Progenitor cell of endocrine pancreas (in vitro differentiated cells): Measurements from ENCODE around the gene SLC9A9. TPM values are rescaled to one million over a fixed set of nuclear protein-coding genes. Genes with fewer than 3 reads are reported as not detected.

Experiments
- DNase-seq: peaks from one replicate; pipeline ENCODE4 v3.0.0; 2021; ENCODE audit warnings: low spot score; ENCODE audit not compliant: unreplicated experiment
- H3K27ac Mint-ChIP-seq: 2 replicates; pipeline ENCODE4 v1.8.0; 2021; ENCODE audit warnings: mild to moderate bottlenecking, moderate library complexity, mixed read lengths
- H3K27me3 Mint-ChIP-seq: 2 replicates; pipeline ENCODE4 v1.8.0; 2021; ENCODE audit warnings: mixed read lengths
- H3K36me3 Mint-ChIP-seq: 2 replicates; pipeline ENCODE4 v1.8.0; 2022; ENCODE audit warnings: mixed read lengths; ENCODE audit not compliant: insufficient read depth
- H3K4me1 Mint-ChIP-seq: 2 replicates; pipeline ENCODE4 v1.8.0; 2021; ENCODE audit warnings: low read depth, mixed read lengths
- H3K4me3 Mint-ChIP-seq: 2 replicates; pipeline ENCODE4 v1.8.0; 2021; ENCODE audit warnings: low read depth, mild to moderate bottlenecking, moderate library complexity, mixed read lengths
- H3K9me3 Mint-ChIP-seq: 2 replicates; pipeline ENCODE4 v1.8.0; 2021; ENCODE audit warnings: low read depth, mixed read lengths
- CTCF ChIP-seq: fragments of 200-600 bp; sonication (generic); IDR thresholded peaks from one replicate; pipeline ENCODE4 v1.5.0; 2021; ENCODE audit warnings: antibody characterized with exemption, mild to moderate bottlenecking; ENCODE audit not compliant: unreplicated experiment
- total RNA-seq: library from RNA; stranded (reverse); gene quantifications from 2 replicates; pipeline ENCODE4 v1.2.1, GENCODE V29; 2021

SLC9A9 gene
- total RNA-seq, 1 donor from 2014 or later, result 0.17 TPM

- no peak for DNase-seq
- Mint-ChIP-seq H3K9me3 (no peaks in the 10 kb centered on the region), H3K4me1 (peaks cover 2% of the 10 kb centered on the region), H3K36me3 (no peaks in the 10 kb centered on the region), H3K4me3 (no peak overlapping the region), H3K27me3 (no peaks in the 10 kb centered on the region), H3K27ac (no peak overlapping the region)
- TF ChIP-seq CTCF, result no peak
These were observed 552.8 kb downstream of the SLC9A9 start for GRCh38 chr3:143295201-143296080.

- peaks cover 2% of the 10 kb centered on the region for H3K4me1 Mint-ChIP-seq
- peaks cover 4% of the 10 kb centered on the region for H3K27me3 Mint-ChIP-seq
- H3K9me3 Mint-ChIP-seq, result no peaks in the 10 kb centered on the region
- no peak overlapping the region for H3K27ac Mint-ChIP-seq
- TF ChIP-seq CTCF, result no peak
- no peaks in the 10 kb centered on the region for H3K36me3 Mint-ChIP-seq
- H3K4me3 Mint-ChIP-seq, result no peak overlapping the region
- no peak for DNase-seq
These were observed 554.1 kb downstream of the SLC9A9 start for GRCh38 chr3:143294188-143294587.

- no peaks in the 10 kb centered on the region for H3K36me3 Mint-ChIP-seq
- H3K9me3 Mint-ChIP-seq, result no peaks in the 10 kb centered on the region
- H3K27ac Mint-ChIP-seq, result no peak overlapping the region
- H3K4me1 Mint-ChIP-seq, result peaks cover 2% of the 10 kb centered on the region
- H3K27me3 Mint-ChIP-seq, result peaks cover 4% of the 10 kb centered on the region
- TF ChIP-seq CTCF, result no peak
- H3K4me3 Mint-ChIP-seq, result no peak overlapping the region
- no peak for DNase-seq
These were observed 556.3 kb downstream of the SLC9A9 start for GRCh38 chr3:143291836-143292447.

- H3K4me3 Mint-ChIP-seq, result no peak overlapping the region
- H3K27me3 Mint-ChIP-seq, result peaks cover 4% of the 10 kb centered on the region
- no peaks in the 10 kb centered on the region for H3K9me3 Mint-ChIP-seq
- no peak for DNase-seq
- no peak overlapping the region for H3K27ac Mint-ChIP-seq
- TF ChIP-seq CTCF, result no peak
- no peaks in the 10 kb centered on the region for H3K4me1 Mint-ChIP-seq
- no peaks in the 10 kb centered on the region for H3K36me3 Mint-ChIP-seq
These were observed 559.3 kb downstream of the SLC9A9 start for GRCh38 chr3:143288944-143289343.

- TF ChIP-seq CTCF, result no peak
- H3K4me3 Mint-ChIP-seq, result no peak overlapping the region
- peaks cover 4% of the 10 kb centered on the region for H3K27me3 Mint-ChIP-seq
- H3K4me1 Mint-ChIP-seq, result no peaks in the 10 kb centered on the region
- no peak overlapping the region for H3K27ac Mint-ChIP-seq
- H3K9me3 Mint-ChIP-seq, result no peaks in the 10 kb centered on the region
- H3K36me3 Mint-ChIP-seq, result no peaks in the 10 kb centered on the region
- DNase-seq, result no peak
These were observed 560.9 kb downstream of the SLC9A9 start for GRCh38 chr3:143287403-143287802.
